ELF-1 (cell line): ENCODE data around the gene TMPO.
"Not testable (repeated sequence)": the region's sequence is repeated elsewhere in the genome, so short reads cannot be mapped to it uniquely, and the experiment has no call there.

Source experiments
- DNase-seq: peaks from one replicate; pipeline ENCODE4 v3.0.0-alpha.2; 2016; ENCODE audit warnings: low read depth, low spot score

TMPO gene

DNA sequence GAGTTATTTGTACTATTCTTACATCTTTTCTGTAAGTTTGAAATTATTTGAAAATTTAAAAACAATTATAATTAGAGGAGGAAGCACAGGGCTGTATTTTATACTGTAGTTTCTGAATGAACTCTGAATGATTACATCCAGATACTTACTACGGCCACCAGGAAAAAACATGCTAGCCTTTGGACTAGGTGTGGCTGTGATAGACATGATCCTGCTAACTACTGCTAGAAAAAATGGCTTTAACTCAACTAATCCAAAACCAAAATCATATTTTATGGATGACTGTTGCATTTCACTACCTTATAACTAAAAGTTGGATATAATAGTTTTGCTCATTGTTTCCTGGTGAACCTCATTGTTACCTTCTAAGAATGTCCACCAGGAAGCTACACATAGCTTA lies 63.0 kb downstream of the TMPO start:
- DNase-seq: no peak

DNA sequence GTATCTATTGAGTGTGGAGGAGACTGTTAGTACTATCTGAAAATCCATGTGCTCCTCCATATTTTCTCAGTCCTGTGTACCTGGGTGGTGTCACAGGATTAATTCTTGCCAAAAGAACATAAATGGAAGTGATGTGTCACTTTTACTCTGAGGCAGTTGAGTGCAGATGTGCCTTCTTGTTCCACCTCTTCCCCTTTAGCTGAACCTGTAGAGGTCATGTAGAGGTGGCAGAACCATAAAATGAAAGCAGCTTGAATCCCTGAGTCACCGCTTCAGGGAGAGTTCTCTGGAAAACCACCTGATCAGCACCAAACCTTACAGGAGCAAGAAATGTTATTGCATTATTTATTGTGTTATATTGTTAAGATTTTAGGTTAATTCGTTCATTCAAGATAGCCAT lies 63.4 kb downstream of the TMPO start:
- DNase-seq: no peak

DNA sequence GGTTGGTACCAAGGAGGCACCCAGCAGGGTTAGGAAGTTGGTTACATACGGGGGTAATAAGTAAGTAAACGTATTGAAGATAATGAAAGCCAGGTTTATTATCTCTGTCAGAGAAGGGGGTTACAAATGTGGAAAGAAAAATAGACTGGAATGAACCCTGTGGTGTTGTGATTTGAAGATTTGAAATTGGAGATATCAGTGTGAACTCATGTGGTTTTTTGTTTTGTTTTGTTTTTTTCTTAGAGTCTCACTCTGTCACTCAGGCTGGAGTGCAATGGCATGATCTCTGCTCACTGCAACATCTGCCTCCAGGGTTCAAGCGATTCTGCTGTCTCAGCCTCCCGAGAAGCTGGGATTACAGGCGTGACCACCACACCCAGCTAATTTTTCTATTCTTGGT lies 64.0 kb downstream of the TMPO start:
- no peak for DNase-seq

DNA sequence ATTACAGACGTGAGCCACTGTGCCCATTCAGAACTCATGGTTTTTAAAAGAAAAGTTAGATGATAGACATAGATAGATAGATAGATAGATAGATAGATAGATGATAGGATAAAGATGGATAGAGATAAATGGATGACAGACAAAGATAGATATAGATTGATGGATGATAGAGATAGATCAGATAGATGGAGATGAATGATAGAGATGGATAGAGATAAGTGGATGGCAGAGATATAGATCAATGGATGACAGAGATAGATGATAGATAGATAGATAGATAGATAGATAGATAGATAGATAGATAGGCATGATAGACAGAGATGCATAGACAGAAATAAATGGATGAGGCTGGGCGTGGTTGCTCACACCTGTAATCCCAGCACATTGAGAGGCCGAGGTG lies 64.4 kb downstream of the TMPO start:
- no peak for DNase-seq

DNA sequence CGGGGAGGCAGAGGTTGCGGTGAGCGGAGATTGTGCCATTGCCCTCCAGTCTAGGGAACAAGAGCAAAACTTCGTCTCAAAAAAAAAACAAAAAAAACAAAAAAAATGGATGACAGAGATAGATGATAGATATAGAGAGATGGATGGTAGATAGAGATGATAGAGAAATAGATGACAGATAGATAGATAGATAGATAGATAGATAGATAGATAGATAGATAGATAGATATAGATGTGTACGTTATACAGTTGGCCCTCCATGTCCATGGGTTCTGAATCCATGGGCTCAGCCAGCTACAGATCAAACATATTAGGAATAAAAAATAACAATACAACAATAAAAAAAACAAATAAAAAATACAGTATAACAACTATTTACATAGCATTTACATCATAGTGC lies 65.3 kb downstream of the TMPO start:
- DNase-seq: no peak

DNA sequence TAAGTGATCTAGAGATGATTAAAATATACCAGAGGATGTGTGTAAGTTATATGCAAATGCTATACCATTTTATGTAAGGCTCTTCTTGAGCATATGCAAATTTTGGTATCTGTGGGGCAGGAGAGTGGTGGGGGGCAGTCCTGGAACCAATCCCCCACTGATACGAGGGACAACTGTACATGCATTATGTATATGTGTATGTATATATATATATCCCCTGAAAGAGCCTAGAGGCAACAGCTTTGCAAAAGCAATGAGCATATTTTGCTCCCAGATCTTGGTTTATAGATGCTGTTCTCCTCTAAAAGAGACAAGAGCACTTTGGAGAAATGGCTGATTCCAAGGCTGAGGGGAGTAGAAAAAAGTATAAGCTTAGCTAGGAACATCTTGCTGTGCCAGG lies 65.7 kb downstream of the TMPO start:
- no peak for DNase-seq

DNA sequence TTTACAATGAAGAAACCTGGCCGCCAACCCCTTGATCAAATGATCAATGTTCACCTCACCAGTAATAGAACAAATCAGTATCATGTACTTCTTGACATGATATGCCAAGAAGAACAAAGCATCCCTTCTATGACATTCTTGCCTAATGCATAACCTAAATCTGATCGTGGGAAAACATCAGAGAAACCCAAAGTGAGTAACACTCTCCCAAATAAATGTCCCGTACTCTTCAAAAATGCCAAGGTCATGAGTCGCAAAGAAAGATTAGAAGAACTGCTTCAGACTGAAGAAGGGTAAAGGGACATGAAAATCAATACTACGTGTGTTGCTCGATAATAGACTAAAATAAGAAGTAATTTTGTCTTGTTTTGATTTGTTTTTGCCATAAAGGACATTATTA lies 66.7 kb downstream of the TMPO start:
- no peak for DNase-seq

DNA sequence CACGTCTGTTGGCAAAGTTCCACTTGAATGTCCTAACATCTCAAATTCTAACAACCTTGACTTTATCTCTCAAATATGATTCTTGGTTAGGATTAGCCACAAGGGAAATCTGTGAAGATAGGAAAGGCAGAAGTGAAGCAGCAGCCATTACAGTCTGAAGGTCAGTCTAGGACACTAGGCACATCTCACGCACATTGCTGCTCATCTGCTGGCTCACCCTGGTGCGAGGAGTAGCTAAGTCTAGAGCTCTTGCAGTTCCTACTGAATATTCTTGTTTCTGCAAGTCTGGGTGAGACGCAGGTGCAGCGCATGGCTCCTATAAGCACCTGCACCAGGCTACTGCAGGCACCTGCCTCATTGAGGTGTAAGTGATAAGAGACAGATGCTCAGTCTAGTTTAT lies 71.7 kb downstream of the TMPO start:
- DNase-seq: no peak

DNA sequence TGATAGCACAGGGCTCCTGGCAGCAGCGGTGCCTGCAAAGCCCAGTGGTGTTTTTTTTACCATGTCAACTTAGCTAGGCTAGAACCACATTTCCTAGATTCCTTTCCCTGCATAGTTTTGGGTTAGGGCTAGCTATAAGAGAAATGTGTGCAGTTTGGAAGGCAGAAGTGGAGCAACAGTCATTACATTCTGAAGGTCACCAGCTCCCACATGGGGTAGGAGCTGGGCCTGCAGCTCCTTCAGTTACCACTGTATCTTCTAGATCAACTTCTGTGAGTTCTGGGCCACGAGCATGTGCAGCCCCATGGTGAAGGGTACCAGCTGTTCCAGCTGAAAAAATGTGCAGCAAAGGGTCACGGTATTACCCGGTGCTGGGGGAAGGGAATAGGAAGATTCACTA lies 75.8 kb downstream of the TMPO start:
- DNase-seq: no peak

DNA sequence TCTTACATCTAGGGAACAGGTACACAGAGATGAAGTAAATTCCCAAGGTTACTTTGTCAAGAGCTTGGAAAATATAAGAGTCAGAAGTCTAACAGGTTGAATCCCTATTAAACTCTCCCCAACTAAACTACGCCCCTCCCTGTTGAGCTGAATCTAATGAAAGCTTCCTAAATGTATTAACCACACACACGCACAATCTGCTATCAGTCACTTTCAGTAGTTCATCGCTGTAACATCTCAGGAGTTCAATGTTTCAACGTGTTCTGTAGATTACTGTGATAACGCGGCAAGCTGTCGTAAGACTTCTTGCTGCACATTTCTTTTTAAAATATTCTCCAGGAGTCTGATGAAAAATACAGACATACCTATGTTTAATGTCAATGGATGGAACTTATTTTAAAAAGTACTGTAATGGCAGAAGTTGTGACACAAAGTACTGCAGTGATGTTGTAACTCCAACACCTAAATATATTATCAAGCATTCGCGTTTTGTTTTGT lies 77.5 kb downstream of the TMPO start:
- no peak for DNase-seq

DNA sequence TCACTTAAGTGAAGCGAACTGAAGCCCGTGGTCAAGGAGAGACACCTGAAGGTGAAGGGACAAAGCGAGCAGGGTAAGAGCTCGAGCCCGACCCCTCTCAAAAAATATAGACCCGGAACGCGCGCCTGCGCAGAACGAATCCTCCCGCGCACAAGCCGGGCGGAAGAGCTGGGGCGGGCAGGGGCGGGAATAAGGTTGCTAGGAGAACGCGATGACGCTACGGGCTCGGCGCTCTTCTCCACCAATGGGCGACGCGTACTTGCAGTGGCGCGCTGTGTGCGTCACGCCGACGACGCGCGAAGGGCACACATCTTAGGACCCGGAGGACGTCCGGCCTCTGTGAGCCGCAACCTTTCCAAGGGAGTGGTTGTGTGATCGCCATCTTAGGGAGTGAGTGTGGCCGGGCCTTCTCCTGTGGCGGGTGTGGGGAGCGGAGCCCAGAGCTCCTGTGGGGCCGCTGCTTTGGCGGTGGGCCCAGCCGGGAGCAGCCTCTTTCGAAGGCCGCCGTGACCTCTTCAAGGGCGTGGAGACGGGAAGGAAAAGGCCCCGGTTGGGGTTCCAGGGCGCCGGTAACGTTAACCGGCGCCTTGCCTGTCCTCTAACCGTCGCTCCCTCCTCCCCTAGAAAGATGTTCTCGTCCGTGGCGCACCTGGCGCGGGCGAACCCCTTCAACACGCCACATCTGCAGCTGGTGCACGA lies 78.1 kb downstream of the TMPO start, which contains the start of gene SLC25A3:
TSS of gene SLC25A3 (plus strand) at position 336 of the 699 bp plus-strand sequence. CDS start at position 629, 293 bp downstream.
- peak; percentile 98 for DNase-seq

DNA sequence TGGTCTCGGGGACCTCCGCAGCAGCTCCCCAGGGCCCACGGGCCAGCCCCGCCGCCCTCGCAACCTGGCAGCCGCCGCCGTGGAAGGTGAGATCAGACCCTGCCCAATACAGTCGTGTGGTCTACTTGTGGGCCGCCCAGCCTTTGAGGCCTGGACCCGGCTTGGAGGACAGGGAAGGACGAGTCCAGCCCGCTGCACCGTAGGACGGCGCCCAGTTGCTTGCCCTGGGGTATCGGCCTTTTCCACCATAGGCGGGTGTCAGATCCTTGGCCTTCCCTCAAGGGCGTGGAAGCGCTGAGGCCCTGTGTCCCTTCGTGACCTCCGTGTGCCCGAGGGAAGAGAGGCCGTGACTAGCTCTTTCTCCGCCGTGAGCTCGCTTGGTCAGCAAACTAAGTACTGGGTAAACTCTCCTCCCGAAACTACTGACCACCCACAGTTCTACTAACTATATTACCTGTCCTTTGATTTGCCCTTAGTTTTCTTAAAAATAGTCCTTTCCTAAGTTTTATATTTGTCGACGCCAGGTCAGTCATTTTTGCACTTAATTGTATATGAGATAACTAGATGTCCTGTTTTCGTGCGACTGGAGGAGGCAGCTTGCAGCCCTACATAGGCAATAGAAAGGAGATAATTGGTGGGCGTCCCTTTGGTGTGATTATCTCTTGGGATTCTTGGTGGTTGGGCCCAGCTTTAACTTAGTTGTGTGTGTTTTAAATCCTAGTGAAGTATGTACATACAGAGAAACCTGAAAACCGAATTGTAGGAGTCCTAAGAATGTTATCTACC lies 78.9 kb downstream of the TMPO start:
- DNase-seq: peak; percentile 38

DNA sequence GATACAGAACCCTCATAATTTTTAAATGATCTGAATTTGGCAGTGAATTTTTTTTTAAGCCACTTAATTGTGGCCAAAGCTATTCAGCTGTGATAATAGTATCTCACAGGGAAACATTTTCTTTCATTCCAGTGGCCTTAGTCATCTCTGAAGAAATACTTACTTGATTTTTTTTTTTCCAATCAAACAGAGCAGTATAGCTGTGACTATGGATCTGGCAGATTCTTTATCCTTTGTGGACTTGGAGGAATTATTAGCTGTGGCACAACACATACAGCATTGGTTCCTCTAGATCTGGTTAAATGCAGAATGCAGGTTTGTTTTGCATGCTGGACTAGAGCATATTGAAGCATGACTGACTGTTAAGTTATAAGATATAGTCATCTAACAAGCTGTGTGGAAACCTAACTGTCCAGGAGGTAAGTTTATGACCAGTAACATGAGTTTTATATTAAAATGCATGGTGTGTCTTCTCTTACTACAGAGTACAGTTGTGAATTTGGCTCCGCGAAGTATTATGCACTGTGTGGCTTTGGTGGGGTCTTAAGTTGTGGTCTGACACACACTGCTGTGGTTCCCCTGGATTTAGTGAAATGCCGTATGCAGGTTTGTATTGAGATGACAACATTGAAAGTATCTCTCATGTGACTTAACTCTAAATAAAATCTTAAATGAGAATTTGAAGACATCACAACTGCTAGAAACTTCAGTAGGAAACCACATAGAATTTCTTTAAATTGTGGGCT lies 80.0 kb downstream of the TMPO start:
- no peak for DNase-seq

DNA sequence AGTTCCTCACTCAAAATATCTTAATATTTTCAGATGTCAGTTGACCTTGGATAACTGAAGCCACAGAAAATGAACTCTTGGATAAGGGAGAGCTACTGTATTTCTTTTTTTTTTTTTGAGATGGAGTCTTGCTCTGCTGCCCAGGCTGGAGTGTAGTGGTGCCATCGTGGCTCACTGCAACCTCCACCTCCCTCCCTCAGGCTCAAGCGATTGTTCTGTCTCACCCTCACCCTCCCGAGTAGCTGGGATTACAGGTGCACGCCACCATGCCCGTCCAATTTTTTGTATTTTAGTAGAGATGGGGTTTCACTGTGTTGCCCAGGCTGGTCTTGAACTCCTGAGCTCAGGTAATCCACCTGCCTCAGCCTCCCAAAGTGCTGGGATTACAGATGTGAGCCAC lies 81.9 kb downstream of the TMPO start:
- not testable (repeated sequence) for DNase-seq
